GM12801 (cell line): ENCODE data around the gene DNAJB6.

Source experiments
- TF ChIP-seq, protein P1 (sequence below): IDR thresholded peaks from one replicate; pipeline ENCODE4 v1.5.1; 2011; ENCODE audit warnings: control low read depth; ENCODE audit not compliant: insufficient read length; ENCODE audit errors: extremely low read depth

The DNAJB6 gene

DNA sequence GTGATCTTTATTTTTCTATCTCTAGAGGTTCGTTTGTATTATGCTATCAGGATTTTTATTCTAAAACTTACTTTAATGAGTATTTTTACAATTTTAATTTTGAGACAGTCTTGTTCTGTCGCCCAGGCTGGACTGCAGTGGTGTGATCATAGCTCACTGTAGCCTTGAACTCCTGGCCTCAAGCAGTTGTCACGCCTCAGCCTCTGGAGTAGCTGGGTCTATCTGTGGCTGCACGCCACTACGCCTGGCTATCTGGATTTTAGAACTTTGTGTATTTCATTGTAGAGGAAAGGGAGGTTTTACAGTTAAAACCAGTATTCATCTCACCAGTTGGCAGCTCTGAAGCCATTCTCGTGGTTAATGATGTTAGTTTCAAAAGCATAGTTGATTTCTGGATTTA is 25.9 kb downstream of the DNAJB6 start:
- TF ChIP-seq, protein P1, sequence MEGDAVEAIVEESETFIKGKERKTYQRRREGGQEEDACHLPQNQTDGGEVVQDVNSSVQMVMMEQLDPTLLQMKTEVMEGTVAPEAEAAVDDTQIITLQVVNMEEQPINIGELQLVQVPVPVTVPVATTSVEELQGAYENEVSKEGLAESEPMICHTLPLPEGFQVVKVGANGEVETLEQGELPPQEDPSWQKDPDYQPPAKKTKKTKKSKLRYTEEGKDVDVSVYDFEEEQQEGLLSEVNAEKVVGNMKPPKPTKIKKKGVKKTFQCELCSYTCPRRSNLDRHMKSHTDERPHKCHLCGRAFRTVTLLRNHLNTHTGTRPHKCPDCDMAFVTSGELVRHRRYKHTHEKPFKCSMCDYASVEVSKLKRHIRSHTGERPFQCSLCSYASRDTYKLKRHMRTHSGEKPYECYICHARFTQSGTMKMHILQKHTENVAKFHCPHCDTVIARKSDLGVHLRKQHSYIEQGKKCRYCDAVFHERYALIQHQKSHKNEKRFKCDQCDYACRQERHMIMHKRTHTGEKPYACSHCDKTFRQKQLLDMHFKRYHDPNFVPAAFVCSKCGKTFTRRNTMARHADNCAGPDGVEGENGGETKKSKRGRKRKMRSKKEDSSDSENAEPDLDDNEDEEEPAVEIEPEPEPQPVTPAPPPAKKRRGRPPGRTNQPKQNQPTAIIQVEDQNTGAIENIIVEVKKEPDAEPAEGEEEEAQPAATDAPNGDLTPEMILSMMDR, result no peak

DNA sequence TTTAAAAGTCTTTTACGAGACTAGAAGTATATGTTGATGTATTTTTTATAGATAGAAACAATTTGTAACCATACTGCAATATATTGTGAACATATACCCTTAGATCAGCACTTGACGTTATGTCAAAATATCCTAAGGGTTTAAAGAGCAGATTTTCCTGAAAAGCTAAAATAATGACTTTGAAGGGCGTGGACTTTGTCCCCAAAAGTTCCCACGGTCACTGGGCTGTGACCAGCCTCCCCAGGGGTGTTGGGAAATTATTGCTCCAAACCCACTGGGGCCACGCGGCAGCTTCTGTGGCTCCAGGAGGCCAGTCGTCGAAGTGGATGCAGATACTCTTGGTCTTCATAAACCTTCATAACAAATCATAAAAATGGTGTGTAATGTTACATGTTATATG is 29.9 kb downstream of the DNAJB6 start:
- TF ChIP-seq, protein P1, result no peak

DNA sequence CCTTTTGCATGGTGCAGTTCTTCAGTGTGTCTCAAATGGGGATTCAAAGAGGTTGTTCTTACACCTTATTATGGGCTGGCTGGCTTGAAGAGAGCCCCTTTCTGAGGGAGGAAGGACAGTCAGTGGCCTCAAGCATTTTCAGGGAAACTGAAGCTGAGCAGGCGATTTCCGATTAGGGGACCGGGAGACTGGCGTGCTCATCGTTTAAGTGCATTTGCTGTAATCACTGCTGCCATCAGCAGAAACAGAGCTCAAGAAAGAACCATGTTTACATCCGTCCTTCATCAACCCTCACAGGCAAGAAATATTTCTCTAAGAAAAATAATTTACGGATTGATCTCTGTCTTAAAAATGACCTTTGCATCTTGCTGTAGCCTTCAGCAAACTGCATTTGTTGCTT is 32.2 kb downstream of the DNAJB6 start:
- TF ChIP-seq, protein P1, result no peak

DNA sequence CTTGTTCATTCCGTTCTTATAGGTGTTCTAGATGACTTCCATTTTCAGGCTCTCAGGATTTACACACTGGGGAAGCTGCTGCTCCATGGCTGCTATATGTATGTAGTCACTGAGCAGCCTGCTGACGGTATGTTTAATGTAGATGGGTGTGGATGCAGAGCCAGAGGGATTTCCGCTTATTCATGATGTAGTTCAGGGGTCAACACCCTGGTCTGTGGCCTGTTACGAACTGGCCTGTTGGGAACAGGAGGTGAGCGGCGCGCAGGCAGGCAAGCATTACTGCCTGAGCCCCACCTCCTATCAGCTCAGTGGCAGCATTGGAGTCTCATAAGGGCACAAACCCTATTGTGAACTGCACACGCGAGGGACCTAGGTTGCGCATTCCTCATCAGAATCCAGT is 33.9 kb downstream of the DNAJB6 start:
- TF ChIP-seq, protein P1, result no peak

DNA sequence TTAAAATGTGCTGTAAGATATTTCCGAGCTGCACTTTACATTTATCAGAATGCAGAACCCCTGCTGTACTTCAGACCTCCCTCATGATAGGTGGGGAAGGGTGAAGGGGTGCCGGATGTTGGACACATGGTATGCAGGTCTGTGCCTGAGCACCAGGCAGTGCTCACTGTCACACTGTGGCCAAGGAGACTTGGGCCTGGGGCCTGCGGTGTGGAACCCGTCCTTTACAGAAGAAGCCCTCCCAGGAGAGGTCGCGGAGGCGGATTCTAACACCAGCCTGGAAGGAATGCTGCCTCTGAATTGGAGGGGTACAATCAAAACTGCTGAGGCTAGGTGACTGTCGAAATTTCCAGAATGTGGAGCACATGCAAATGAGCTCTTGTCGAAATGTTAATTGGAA is 34.5 kb downstream of the DNAJB6 start:
- TF ChIP-seq, protein P1, result no peak

DNA sequence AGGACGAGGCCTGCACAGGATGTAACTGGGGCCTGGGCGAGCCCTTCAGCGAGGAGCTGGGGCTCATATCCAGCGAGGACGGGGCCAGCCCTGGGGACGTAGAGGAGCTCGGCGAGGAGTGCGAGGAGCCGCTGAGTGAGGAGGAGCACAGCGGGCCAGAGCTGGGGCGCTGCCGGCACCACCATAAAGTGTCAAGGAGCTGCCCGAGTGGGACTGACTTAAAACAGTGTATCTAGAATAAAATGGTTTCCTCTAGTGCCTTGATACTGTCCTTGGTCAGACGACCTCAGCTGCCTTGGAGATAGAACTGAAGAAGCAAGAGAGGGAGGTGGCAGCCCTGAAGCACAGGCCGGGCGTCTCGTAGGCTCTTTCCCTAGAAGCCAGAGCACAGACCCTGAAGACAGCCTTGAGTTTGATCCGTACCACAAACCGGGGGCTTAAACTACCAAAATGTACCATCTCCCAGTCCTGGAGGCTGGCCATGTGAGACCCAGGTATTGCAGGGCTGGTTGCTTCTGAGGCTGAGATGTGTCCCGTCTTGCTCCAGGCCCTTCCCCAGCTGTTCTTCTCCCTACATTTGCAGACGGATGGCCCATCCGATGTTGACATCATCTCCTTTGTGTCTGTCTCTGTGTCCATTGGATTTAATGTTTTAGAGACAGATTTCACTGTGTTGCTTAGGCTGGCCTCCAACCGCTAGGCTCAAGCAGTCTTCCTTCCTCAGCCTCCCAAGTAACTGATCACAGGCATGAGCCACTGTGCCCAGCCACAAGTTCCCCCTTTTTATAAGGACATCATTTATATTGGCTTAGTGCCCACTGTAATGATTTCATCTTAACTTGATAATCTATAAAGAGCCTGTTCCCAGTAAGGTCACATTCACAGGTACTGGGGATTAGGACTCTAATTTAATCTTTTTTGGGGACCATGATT is 35.8 kb downstream of the DNAJB6 start:
- TF ChIP-seq, protein P1, result no peak

DNA sequence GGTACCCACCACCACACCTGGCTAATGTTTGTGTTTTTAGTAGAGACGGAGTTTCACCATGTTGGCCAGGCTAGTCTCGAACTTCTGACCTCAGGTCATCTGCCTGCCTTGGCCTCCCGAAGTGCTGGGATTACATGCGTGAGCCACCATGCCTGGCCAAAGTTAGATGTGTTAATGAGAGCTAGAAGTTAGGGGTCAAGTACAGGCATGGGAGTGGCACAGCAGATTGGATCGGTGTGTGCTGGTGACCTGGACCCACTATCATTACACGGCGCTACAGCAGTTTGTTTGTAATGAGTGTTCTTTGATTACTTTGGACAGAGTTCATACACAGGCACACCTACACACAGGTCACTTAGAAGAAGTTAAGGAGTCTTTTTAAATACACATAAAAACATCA is 36.7 kb downstream of the DNAJB6 start:
- TF ChIP-seq, protein P1, result no peak
